ENCODE data around the gene PDYN. TPM values are rescaled to one million over a fixed set of nuclear protein-coding genes. Genes with fewer than 3 reads are reported as not detected.

PDYN gene
- total RNA-seq, 4 donors from 2014 or later, result not detected

DNA sequence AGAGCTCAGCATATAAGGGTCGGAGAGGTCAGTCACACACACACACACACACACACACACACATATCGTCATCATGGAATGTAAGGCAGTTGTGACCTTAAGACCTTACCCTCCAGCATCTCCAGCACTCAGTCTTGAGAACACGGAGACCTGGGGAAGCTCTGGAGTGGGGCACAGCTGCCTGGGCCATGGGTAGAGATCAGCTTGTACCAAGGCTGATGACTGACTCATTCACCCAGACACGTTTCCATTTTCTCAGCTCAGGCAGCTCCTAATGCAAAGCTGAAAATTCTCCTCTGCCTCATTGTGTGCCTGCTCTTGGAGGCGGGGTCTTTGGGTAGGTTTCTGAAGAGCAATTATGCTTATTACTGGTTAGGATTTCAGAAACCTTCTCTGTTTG lies 38.3 kb upstream of the PDYN start:
- Histone ChIP-seq H3K36me3 (no peaks in the 10 kb centered on the region), H3K27me3 (no peaks in the 10 kb centered on the region), H3K4me1 (no peaks in the 10 kb centered on the region), H3K9me3 (no peaks in the 10 kb centered on the region), H3K27ac (no peak overlapping the region), H3K4me3 (replicated peaks in 1 of 3) (no peak overlapping the region)
- DNase-seq, result no peak
- TF ChIP-seq POLR2A (IDR thresholded peaks at IDR 0.05), result no peak
- TF ChIP-seq, protein P1, sequence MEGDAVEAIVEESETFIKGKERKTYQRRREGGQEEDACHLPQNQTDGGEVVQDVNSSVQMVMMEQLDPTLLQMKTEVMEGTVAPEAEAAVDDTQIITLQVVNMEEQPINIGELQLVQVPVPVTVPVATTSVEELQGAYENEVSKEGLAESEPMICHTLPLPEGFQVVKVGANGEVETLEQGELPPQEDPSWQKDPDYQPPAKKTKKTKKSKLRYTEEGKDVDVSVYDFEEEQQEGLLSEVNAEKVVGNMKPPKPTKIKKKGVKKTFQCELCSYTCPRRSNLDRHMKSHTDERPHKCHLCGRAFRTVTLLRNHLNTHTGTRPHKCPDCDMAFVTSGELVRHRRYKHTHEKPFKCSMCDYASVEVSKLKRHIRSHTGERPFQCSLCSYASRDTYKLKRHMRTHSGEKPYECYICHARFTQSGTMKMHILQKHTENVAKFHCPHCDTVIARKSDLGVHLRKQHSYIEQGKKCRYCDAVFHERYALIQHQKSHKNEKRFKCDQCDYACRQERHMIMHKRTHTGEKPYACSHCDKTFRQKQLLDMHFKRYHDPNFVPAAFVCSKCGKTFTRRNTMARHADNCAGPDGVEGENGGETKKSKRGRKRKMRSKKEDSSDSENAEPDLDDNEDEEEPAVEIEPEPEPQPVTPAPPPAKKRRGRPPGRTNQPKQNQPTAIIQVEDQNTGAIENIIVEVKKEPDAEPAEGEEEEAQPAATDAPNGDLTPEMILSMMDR (IDR thresholded peaks at IDR 0.05), result no peak
- WGBS, 2 donors, result 34 to 36% methylated on average over 5 of the region's 5 CpGs
- intact Hi-C loops (cut with DNase I), result no loop called here

DNA sequence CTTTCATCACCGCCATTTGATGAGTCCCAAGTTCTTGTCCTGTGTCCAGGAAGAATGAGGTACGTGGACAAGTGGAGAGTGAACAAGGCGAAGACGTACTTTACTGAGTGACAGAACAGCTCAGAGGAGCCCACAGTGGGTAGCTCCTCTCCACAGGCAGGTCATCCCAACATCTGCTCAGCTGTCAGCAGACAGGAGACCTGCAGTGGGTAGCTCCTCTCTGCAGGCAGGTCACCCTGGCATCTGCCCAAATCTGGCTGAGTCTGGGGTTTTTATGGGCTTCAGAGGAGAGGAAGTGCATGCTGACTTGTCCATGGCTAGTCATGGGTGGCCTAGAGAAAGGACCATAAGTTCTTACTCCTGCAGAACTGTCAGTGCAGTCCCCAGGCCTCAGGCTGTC lies 32.7 kb upstream of the PDYN start:
- Histone ChIP-seq H3K4me3 (replicated peaks in 1 of 3) (no peak overlapping the region), H3K27ac (no peak overlapping the region), H3K36me3 (no peaks in the 10 kb centered on the region), H3K9me3 (no peaks in the 10 kb centered on the region), H3K4me1 (no peaks in the 10 kb centered on the region), H3K27me3 (no peaks in the 10 kb centered on the region)
- no peak for TF ChIP-seq POLR2A (IDR thresholded peaks at IDR 0.05)
- TF ChIP-seq, protein P1 (IDR thresholded peaks at IDR 0.05), result no peak
- DNase-seq, result no peak
- intact Hi-C loops (cut with DNase I), result no loop called here
- WGBS, 2 donors, result 97 to 100% methylated on average over 4 of the region's 4 CpGs

DNA sequence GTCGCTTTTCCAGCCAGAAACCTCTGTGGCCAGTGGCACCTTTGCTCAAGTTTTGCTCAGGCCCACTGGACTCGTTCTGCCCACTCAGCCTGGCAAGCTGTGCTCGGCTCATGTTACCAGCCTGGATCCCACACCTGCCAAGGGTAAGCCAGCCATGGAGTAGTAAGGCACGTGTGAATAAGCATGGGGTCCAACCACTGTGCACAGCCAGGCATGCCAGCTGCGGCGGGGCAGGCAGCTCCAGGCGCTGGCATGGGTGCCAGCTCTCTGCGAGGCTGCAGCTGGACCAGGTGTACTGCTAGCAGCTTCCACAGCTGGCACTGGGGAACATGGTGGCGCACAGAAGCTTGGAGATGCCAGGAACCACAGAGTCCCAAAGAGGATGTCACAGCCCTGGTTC lies 32.1 kb upstream of the PDYN start:
- Histone ChIP-seq H3K27me3 (no peaks in the 10 kb centered on the region), H3K36me3 (no peaks in the 10 kb centered on the region)
- no peak for TF ChIP-seq POLR2A (IDR thresholded peaks at IDR 0.05)
- TF ChIP-seq, protein P1 (IDR thresholded peaks at IDR 0.05), result no peak

DNA sequence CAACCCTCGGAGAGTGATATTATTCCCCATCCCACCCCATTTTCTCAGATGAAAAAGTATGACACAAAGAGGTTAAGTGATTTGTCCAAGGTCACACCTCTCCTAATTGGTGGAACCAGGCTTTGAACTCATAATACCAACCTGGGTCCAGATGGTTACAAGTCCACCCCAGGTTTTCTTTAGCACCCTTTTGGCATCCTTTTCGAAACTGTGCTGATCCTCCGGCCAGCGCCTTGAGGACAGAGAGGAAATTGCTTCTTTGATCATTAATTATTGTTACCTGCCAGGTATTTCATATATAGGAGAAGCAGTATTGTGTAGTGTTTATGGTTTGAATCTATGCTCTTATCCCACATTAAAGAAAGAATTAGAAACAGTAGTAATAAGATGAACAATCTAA lies 29.3 kb upstream of the PDYN start:
- Histone ChIP-seq H3K4me3 (replicated peaks in 1 of 3) (no peak overlapping the region), H3K27me3 (no peaks in the 10 kb centered on the region), H3K27ac (no peak overlapping the region), H3K9me3 (no peaks in the 10 kb centered on the region), H3K36me3 (no peaks in the 10 kb centered on the region), H3K4me1 (no peaks in the 10 kb centered on the region)
- intact Hi-C loops (cut with DNase I), result no loop called here
- TF ChIP-seq, protein P1 (IDR thresholded peaks at IDR 0.05), result no peak
- no peak for TF ChIP-seq POLR2A (IDR thresholded peaks at IDR 0.05)
- DNase-seq, result no peak
- 18 to 22% methylated on average over 4 of the region's 4 CpGs for WGBS, 2 donors

More for the DNA sequence above, 32.1 kb upstream of the PDYN start:
- no peak overlapping the region for H3K4me3 ChIP-seq (replicated peaks in 1 of 3)
- no peak overlapping the region for H3K27ac ChIP-seq
- 72 to 73% methylated on average over 3 to 4 of the region's 9 CpGs for WGBS, 2 donors
- no peaks in the 10 kb centered on the region for H3K4me1 ChIP-seq
- no peaks in the 10 kb centered on the region for H3K9me3 ChIP-seq
- intact Hi-C loops (cut with DNase I), result no loop called here
- no peak for DNase-seq

DNA sequence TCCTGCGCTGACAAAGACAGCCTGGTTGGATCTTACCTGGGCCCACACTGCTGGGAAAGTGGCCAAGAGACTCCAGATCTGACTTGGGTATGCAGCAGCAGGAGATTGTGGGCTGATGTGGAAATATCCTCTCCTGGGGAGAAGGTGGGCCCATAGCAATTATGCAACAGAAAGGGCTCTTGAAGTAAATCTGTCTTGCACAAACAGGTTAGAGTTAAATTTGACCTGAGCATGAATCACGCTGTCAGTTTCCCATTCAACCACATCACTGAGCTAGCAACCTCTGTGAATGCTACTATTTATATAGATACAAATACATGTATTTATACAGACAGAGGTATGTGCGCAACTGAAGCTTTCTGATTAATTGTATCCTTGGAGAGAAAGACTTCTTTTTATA lies 28.3 kb upstream of the PDYN start:
- intact Hi-C loops (cut with DNase I), result no loop called here
- no peak overlapping the region for H3K4me3 ChIP-seq (replicated peaks in 1 of 3)
- TF ChIP-seq, protein P1 (IDR thresholded peaks at IDR 0.05), result no peak
- no peak for TF ChIP-seq POLR2A (IDR thresholded peaks at IDR 0.05)
- no peaks in the 10 kb centered on the region for H3K4me1 ChIP-seq
- H3K9me3 ChIP-seq, result no peaks in the 10 kb centered on the region
- no peak for DNase-seq
- H3K27me3 ChIP-seq, result no peaks in the 10 kb centered on the region
- no peak overlapping the region for H3K27ac ChIP-seq
- 71 to 75% methylated on average over 3 of the region's 3 CpGs for WGBS, 2 donors
- H3K36me3 ChIP-seq, result no peaks in the 10 kb centered on the region
